Endothelial cell of umbilical vein (primary cell): ENCODE data around the gene CCDC150. TPM values are rescaled to one million over a fixed set of nuclear protein-coding genes. Genes with fewer than 3 reads are reported as not detected.

Source experiments
- BruUV-seq: library from RNA; stranded (reverse); fragments of 400-500 nt; replicated peaks from 2 replicates; lab custom pipeline; 2021; lab: Mats Ljungman, UMichigan
- CTCF ChIA-PET: fragments of 300-600, 350-600 bp; sonication (Branson Sonifier 250); formaldehyde crosslinking; loops from one replicate; lab custom pipeline; 2021; ENCODE audit warnings: antibody characterized with exemption, inconsistent platforms; lab: Charles Lee
- POLR2A ChIA-PET: fragments of 300-600, 350-600 bp; sonication (Branson Sonifier 250); formaldehyde crosslinking; loops from one replicate; lab custom pipeline; 2021; ENCODE audit warnings: antibody characterized with exemption, inconsistent platforms; lab: Charles Lee
- DNase-seq: peaks from one replicate; pipeline ENCODE4 v3.0.0-alpha.2; 2011; ENCODE audit warnings: low read depth, low spot score
- FAIRE-seq: peaks from 2 replicates; lab custom pipeline; 2011; peaks lifted over from hg19 to GRCh38; lab: Jason Lieb, UNC
- H2AFZ ChIP-seq: 2 replicates; pipeline ENCODE4 v1.6.0; 2012; ENCODE audit warnings: low read depth, low read length, control low read depth, inconsistent platforms
- H3K27ac ChIP-seq: 2 replicates; pipeline ENCODE4 v1.5.1; 2011; ENCODE audit warnings: low read depth, mild to moderate bottlenecking, control low read depth, low read length, moderate library complexity; ENCODE audit not compliant: insufficient read depth
- H3K27me3 ChIP-seq, 2 experiments: 2 replicates each; pipeline versions ENCODE4 v1.6.0 to v1.6.1; 2011; ENCODE audit warnings: low read length in 2 of 2, mixed read lengths in 1 of 2; ENCODE audit not compliant: control insufficient read depth in 2 of 2, insufficient read depth in 2 of 2
- H3K36me3 ChIP-seq, 2 experiments: 2 replicates in 1 of 2; 3 replicates in 1 of 2; pipeline ENCODE4 v1.5.1; 2011; ENCODE audit warnings: low read length in 2 of 2, mild to moderate bottlenecking in 1 of 2, moderate library complexity in 1 of 2; ENCODE audit not compliant: control insufficient read depth in 2 of 2, insufficient read depth in 2 of 2; ENCODE audit errors: extremely low read depth in 1 of 2
- H3K4me1 ChIP-seq: 3 replicates; pipeline ENCODE4 v1.5.1; 2011; ENCODE audit warnings: mild to moderate bottlenecking, low read length; ENCODE audit not compliant: control insufficient read depth, insufficient read depth; ENCODE audit errors: extremely low read depth
- H3K4me2 ChIP-seq: 2 replicates; pipeline ENCODE4 v1.6.1; 2011; ENCODE audit warnings: low read length, control low read depth, mixed read lengths; ENCODE audit not compliant: insufficient read depth
- H3K4me3 ChIP-seq, 3 experiments: fragments of 200-600 bp in 1 of 3; sonication (generic), shearing (Covaris generic) in 1 of 3; replicated peaks in 1 of 3; 2 replicates each; pipeline ENCODE4 v1.5.1; 2011 to 2016; ENCODE audit warnings: control low read depth in 3 of 3, low read length in 3 of 3, mild to moderate bottlenecking in 2 of 3, inconsistent platforms in 1 of 3, low read depth in 1 of 3, moderate library complexity in 1 of 3; ENCODE audit not compliant: insufficient read depth in 1 of 3
- H3K79me2 ChIP-seq: 2 replicates; pipeline ENCODE4 v1.6.0; 2012; ENCODE audit warnings: low read length, inconsistent platforms; ENCODE audit not compliant: control insufficient read depth, insufficient read depth
- H3K9ac ChIP-seq: replicated peaks from 2 replicates; pipeline ENCODE3; 2011; ENCODE audit warnings: low read length, control low read depth; ENCODE audit not compliant: insufficient read depth; ENCODE audit errors: extremely low read depth
- H3K9me1 ChIP-seq: replicated peaks from 3 replicates; pipeline ENCODE4 v1.6.0; 2011; ENCODE audit warnings: mild to moderate bottlenecking, low read length; ENCODE audit not compliant: control insufficient read depth, insufficient read depth; ENCODE audit errors: extremely low read depth
- H3K9me3 ChIP-seq: replicated peaks from 2 replicates; pipeline ENCODE4 v1.5.1; 2012; ENCODE audit warnings: low read length, inconsistent platforms; ENCODE audit not compliant: control insufficient read depth, insufficient read depth
- H4K20me1 ChIP-seq: replicated peaks from 2 replicates; pipeline ENCODE3; 2011; ENCODE audit warnings: mild to moderate bottlenecking, low read length; ENCODE audit not compliant: control insufficient read depth, insufficient read depth; ENCODE audit errors: extremely low read depth
- FOS ChIP-seq: IDR thresholded peaks from 2 replicates; pipeline ENCODE4 v1.6.1; 2011; ENCODE audit warnings: mild to moderate bottlenecking, low read length, moderate library complexity, borderline replicate concordance; ENCODE audit not compliant: insufficient read depth
- GATA2 ChIP-seq: IDR thresholded peaks from 2 replicates; pipeline ENCODE4 v1.7.0; 2011; ENCODE audit warnings: low read depth, mild to moderate bottlenecking, moderate library complexity, mixed read lengths, low read length; ENCODE audit not compliant: insufficient read length, insufficient read depth
- JUN ChIP-seq: IDR thresholded peaks from 2 replicates; pipeline ENCODE4 v1.6.1; 2011; ENCODE audit warnings: borderline replicate concordance, low read depth; ENCODE audit not compliant: insufficient read length, insufficient read depth
- MYC ChIP-seq: IDR thresholded peaks from one replicate; pipeline ENCODE4 v1.6.1; 2011; ENCODE audit warnings: mild to moderate bottlenecking, low read depth, low read length
- POLR2A ChIP-seq: IDR thresholded peaks from 2 replicates; pipeline ENCODE4 v1.6.1; 2012; ENCODE audit warnings: low read depth, mild to moderate bottlenecking, control low read depth, low read length
- dilution Hi-C: fragments of 300-500 bp; cut with MboI; formaldehyde crosslinking; loops from one replicate; pipeline ENCODE4 v1.15.0; 2019; ENCODE audit warnings: low sequenced_read_pairs; ENCODE audit not compliant: extremely low pct_ligation_motif_present
- intact Hi-C: fragments of 100-400 bp; cut with micrococcal nuclease; formaldehyde crosslinking; loops from one replicate; pipeline ENCODE4 v1.10.0; 2022
- polyA plus RNA-seq, 4 experiments: library from polyadenylated mRNA; depleted of rRNA in 3 of 4; stranded (reverse) in 3 of 4; unstranded in 1 of 4; fragments of >200 nt; gene quantifications; 2 replicates each; pipeline versions ENCODE4 v1.2.1 to v1.2.3, GENCODE V29; 2011 to 2012; ENCODE audit warnings: missing spikeins in 1 of 4
- total RNA-seq: library from RNA; stranded (reverse); gene quantifications from 2 replicates; pipeline ENCODE4 v1.2.3, GENCODE V29; 2021
- TF ChIP-seq, protein P1 (sequence below), 2 donors: IDR thresholded peaks; 1 replicate in 1 of 2; 2 replicates in 1 of 2; pipeline ENCODE4 v1.5.1; 2011; ENCODE audit warnings: low read length in 2 of 2, mild to moderate bottlenecking in 2 of 2, moderate library complexity in 2 of 2, control low read depth in 1 of 2, inconsistent platforms in 1 of 2, low read depth in 1 of 2; ENCODE audit not compliant: insufficient read depth in 1 of 2; ENCODE audit errors: extremely low read depth in 1 of 2
- TF ChIP-seq, protein P2 (sequence below): IDR thresholded peaks from 2 replicates; pipeline ENCODE4 v1.6.1; 2011; ENCODE audit not compliant: insufficient read depth, insufficient read length

Gene CCDC150
- total and polyA plus RNA-seq, 2 donors (not counting 3 experiments of a cell fraction or from before 2014, with no cell fraction given): 1.7 to 19.9 TPM

DNA sequence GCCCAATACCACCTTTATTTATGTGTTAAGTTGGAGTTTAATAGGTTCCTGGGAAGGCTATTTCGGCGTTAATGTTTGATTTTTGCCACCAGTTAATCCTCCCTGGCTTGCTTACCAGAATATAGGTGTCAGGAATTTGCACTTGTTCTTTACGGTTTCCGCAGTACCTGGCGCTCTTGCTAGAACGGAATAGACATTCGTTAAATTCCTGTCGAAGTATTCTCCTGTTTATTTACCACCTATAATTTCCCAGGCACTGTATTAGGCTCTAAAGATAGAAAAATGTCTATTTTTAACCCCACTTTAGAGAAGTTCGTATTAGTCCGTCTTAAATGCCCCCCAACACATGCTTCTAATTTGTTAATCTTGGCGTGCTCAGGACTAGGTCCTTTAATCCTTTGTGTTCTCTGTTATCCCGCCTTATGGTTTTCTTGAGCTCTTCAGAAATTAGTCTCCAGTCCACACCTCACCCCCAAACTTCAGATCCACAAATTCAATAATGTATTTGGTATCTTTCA, 575 bp downstream of the CCDC150 start:
- H3K4me2 ChIP-seq: peak overlapping the region; percentile 80
- H3K79me2 ChIP-seq: peaks cover 24% of the 10 kb centered on the region
- POLR2A ChIA-PET: no interaction called here
- H3K4me3 ChIP-seq: peak overlapping the region; percentile 36 to 86 (median 74)
- no TSS peak for BruUV-seq
- dilution Hi-C loops: no loop called here
- no peaks in the 10 kb centered on the region for H3K9me1 ChIP-seq
- DNase-seq: no peak
- H3K9ac ChIP-seq: peak overlapping the region; percentile 34
- peak overlapping the region; percentile 17 for H3K27ac ChIP-seq
- H3K36me3 ChIP-seq: no peaks in the 10 kb centered on the region
- peak overlapping the region; percentile 68 for H2AFZ ChIP-seq
- H4K20me1 ChIP-seq: no peaks in the 10 kb centered on the region
- CTCF ChIA-PET: interaction anchor here (0.9 to 1.6 kb wide), 4 partner anchors 13 to 111 kb away, joined by 3 to 4 read pairs (median 4); no protein-coding TSS in a partner anchor
- no peaks in the 10 kb centered on the region for H3K27me3 ChIP-seq
- no peaks in the 10 kb centered on the region for H3K9me3 ChIP-seq
- peaks cover 9% of the 10 kb centered on the region for H3K4me1 ChIP-seq
- intact Hi-C loops: no loop called here
- no peak for FAIRE-seq
- TF ChIP-seq, protein P1, sequence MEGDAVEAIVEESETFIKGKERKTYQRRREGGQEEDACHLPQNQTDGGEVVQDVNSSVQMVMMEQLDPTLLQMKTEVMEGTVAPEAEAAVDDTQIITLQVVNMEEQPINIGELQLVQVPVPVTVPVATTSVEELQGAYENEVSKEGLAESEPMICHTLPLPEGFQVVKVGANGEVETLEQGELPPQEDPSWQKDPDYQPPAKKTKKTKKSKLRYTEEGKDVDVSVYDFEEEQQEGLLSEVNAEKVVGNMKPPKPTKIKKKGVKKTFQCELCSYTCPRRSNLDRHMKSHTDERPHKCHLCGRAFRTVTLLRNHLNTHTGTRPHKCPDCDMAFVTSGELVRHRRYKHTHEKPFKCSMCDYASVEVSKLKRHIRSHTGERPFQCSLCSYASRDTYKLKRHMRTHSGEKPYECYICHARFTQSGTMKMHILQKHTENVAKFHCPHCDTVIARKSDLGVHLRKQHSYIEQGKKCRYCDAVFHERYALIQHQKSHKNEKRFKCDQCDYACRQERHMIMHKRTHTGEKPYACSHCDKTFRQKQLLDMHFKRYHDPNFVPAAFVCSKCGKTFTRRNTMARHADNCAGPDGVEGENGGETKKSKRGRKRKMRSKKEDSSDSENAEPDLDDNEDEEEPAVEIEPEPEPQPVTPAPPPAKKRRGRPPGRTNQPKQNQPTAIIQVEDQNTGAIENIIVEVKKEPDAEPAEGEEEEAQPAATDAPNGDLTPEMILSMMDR (IDR thresholded peaks at IDR 0.05; ENCODE audit: extremely low read depth in 1 of 2, insufficient read depth in 1 of 2, low read depth in 1 of 2, low read length in 2 of 2): no peak
- TF ChIP-seq POLR2A (no peak), FOS (no peak), GATA2 (no peak), MYC (no peak), JUN (no peak)
- TF ChIP-seq, protein P2, sequence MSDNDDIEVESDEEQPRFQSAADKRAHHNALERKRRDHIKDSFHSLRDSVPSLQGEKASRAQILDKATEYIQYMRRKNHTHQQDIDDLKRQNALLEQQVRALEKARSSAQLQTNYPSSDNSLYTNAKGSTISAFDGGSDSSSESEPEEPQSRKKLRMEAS: no peak
